ENCODE data around the gene ITGB8. TPM values are rescaled to one million over a fixed set of nuclear protein-coding genes. Genes with fewer than 3 reads are reported as not detected.

ITGB8 gene
- total RNA-seq, 1 donor from 2014 or later, result 19.0 TPM

- Mint-ChIP-seq H3K4me1 (ENCODE audit: low read depth, unreplicated experiment) (no peaks in the 10 kb centered on the region), H3K27me3 (ENCODE audit: unreplicated experiment) (peaks cover 2% of the 10 kb centered on the region), H3K4me3 (ENCODE audit: unreplicated experiment) (no peak overlapping the region), H3K27ac (ENCODE audit: unreplicated experiment) (no peak overlapping the region), H3K9me3 (ENCODE audit: unreplicated experiment) (no peaks in the 10 kb centered on the region), H3K36me3 (ENCODE audit: unreplicated experiment) (no peaks in the 10 kb centered on the region)
- TF ChIP-seq, protein P1, sequence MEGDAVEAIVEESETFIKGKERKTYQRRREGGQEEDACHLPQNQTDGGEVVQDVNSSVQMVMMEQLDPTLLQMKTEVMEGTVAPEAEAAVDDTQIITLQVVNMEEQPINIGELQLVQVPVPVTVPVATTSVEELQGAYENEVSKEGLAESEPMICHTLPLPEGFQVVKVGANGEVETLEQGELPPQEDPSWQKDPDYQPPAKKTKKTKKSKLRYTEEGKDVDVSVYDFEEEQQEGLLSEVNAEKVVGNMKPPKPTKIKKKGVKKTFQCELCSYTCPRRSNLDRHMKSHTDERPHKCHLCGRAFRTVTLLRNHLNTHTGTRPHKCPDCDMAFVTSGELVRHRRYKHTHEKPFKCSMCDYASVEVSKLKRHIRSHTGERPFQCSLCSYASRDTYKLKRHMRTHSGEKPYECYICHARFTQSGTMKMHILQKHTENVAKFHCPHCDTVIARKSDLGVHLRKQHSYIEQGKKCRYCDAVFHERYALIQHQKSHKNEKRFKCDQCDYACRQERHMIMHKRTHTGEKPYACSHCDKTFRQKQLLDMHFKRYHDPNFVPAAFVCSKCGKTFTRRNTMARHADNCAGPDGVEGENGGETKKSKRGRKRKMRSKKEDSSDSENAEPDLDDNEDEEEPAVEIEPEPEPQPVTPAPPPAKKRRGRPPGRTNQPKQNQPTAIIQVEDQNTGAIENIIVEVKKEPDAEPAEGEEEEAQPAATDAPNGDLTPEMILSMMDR (IDR thresholded peaks at IDR 0.05; ENCODE audit: partially characterized antibody, unreplicated experiment), result no peak
- no peak for DNase-seq
Observed at GRCh38 chr7:20417260-20417659, 86.6 kb downstream of the ITGB8 start.

GRCh38 chr7:20417675-20418382 is 87.1 kb downstream of the ITGB8 start:
- Mint-ChIP-seq H3K4me1 (ENCODE audit: low read depth, unreplicated experiment) (no peaks in the 10 kb centered on the region), H3K27me3 (ENCODE audit: unreplicated experiment) (peaks cover 2% of the 10 kb centered on the region), H3K4me3 (ENCODE audit: unreplicated experiment) (no peak overlapping the region), H3K9me3 (ENCODE audit: unreplicated experiment) (no peaks in the 10 kb centered on the region), H3K36me3 (ENCODE audit: unreplicated experiment) (no peaks in the 10 kb centered on the region), H3K27ac (ENCODE audit: unreplicated experiment) (no peak overlapping the region)
- TF ChIP-seq, protein P1 (IDR thresholded peaks at IDR 0.05; ENCODE audit: partially characterized antibody, unreplicated experiment), result no peak
- DNase-seq, result no peak

- Mint-ChIP-seq H3K27ac (ENCODE audit: unreplicated experiment) (no peak overlapping the region), H3K36me3 (ENCODE audit: unreplicated experiment) (no peaks in the 10 kb centered on the region), H3K4me1 (ENCODE audit: low read depth, unreplicated experiment) (no peaks in the 10 kb centered on the region), H3K9me3 (ENCODE audit: unreplicated experiment) (no peaks in the 10 kb centered on the region), H3K27me3 (ENCODE audit: unreplicated experiment) (peaks cover 2% of the 10 kb centered on the region), H3K4me3 (ENCODE audit: unreplicated experiment) (no peak overlapping the region)
- TF ChIP-seq, protein P1 (IDR thresholded peaks at IDR 0.05; ENCODE audit: partially characterized antibody, unreplicated experiment), result no peak
- no peak for DNase-seq
Observed at GRCh38 chr7:20424500-20424899, 93.8 kb downstream of the ITGB8 start.

DNA sequence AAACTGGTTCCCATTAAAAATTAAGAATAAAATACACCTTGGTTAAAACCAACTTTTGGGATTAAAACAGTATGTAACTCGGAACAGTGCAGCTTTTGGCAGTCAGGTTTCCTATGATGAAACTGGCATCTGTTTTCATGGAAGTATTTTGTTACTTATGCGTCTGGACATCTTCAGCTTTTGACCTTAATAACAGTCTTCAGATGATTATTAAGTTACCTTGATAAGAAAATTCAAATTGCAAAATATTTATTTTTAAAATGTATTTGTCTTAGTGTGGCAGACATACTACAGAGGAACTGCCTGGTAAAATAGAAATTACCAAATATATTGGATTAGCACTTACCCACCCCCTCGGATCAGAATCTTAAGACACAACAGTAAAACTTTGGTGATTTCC is 100.0 kb downstream of the ITGB8 start:
- no peak for DNase-seq
- no peak overlapping the region for H3K27ac Mint-ChIP-seq (ENCODE audit: unreplicated experiment)
- TF ChIP-seq, protein P1 (IDR thresholded peaks at IDR 0.05; ENCODE audit: partially characterized antibody, unreplicated experiment), result no peak
- no peak overlapping the region for H3K4me3 Mint-ChIP-seq (ENCODE audit: unreplicated experiment)
- H3K36me3 Mint-ChIP-seq (ENCODE audit: unreplicated experiment), result no peaks in the 10 kb centered on the region
- no peaks in the 10 kb centered on the region for H3K4me1 Mint-ChIP-seq (ENCODE audit: low read depth, unreplicated experiment)
- H3K9me3 Mint-ChIP-seq (ENCODE audit: unreplicated experiment), result no peaks in the 10 kb centered on the region
- H3K27me3 Mint-ChIP-seq (ENCODE audit: unreplicated experiment), result no peaks in the 10 kb centered on the region

DNA sequence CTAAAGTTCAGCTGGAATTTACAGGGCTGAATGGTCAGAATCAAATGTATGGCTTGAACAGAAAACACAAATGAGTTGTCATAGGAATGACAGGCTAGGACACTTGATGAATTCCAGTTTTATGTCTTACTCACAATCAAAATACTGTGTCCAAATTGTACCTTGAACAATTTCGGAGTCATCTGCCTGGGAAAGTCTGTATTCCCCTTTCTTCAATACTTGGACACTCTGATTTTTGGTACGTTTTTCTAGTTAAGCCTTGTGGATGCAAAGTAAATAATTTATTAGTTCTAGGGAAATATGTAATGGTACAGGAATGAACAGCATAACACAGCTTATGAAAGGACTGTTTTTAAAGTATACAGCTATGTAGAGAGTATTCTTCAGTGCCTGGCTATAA is 100.4 kb downstream of the ITGB8 start:
- Mint-ChIP-seq H3K4me1 (ENCODE audit: low read depth, unreplicated experiment) (no peaks in the 10 kb centered on the region), H3K9me3 (ENCODE audit: unreplicated experiment) (no peaks in the 10 kb centered on the region), H3K36me3 (ENCODE audit: unreplicated experiment) (no peaks in the 10 kb centered on the region), H3K27me3 (ENCODE audit: unreplicated experiment) (no peaks in the 10 kb centered on the region), H3K4me3 (ENCODE audit: unreplicated experiment) (no peak overlapping the region), H3K27ac (ENCODE audit: unreplicated experiment) (no peak overlapping the region)
- no peak for DNase-seq
- TF ChIP-seq, protein P1 (IDR thresholded peaks at IDR 0.05; ENCODE audit: partially characterized antibody, unreplicated experiment), result no peak

Data from glutamatergic neuron (in vitro differentiated cells).